GM21576 (cell line): ENCODE results near the gene SLAIN1.

Experiments used
- ATAC-seq: cut with Tn5 transposase; IDR thresholded peaks from one replicate; pipeline ENCODE4 v1.9.1; 2021; ENCODE audit warnings: mild to moderate bottlenecking, moderate library complexity; ENCODE audit not compliant: unreplicated experiment

SLAIN1 gene

GRCh38 chr13:77703408-77703807 lies 5.9 kb downstream of the SLAIN1 start:
- no peak for ATAC-seq

GRCh38 chr13:77714119-77714755 lies 16.8 kb downstream of the SLAIN1 start:
- no peak for ATAC-seq

GRCh38 chr13:77715233-77715891 lies 17.9 kb downstream of the SLAIN1 start:
- ATAC-seq, result peak; percentile 42

GRCh38 chr13:77716692-77717091 lies 19.2 kb downstream of the SLAIN1 start:
- ATAC-seq, result no peak

DNA sequence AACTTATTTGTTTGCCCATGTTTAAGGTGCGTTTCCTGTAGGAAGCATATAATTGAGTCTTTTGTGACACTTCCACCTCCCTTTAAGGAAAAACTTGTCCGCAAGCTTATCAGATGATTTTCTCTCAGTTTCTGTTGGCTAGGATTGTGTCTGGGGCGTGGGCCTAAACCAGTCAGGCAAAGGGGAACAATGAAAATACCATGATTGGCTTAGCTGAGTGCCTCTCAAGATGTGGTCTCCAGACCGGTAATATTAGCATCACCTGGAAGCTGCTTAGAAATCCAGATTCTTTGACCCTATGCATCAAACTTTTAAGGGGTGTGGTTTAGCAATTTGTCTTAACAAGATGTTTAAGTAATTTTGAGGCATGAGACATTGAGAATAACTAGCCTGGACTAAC lies 20.0 kb downstream of the SLAIN1 start:
- no peak for ATAC-seq

DNA sequence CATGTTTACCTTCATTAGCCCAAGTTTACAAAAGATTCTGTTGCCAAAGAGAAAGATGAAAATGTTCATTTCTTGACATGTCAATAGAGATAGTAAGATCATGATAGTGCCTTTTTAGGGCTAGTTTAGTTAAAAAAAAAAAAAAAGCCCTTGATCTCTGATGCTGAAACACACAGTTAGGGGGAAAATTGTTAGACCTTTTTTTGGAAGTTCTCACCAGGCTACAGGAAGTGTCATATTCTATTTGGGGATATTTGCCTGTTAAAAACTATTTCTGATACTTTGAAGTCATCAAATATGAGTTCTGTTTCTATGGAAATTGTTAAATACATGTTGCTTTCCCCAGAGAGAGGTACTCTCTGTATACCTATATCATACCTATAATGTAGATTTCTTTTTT lies 21.6 kb downstream of the SLAIN1 start:
- ATAC-seq, result peak; percentile 34

- ATAC-seq, result no peak
Measured at GRCh38 chr13:77720988-77721387, 23.5 kb downstream of the SLAIN1 start.

GRCh38 chr13:77724092-77724491 lies 26.6 kb downstream of the SLAIN1 start:
- no peak for ATAC-seq

DNA sequence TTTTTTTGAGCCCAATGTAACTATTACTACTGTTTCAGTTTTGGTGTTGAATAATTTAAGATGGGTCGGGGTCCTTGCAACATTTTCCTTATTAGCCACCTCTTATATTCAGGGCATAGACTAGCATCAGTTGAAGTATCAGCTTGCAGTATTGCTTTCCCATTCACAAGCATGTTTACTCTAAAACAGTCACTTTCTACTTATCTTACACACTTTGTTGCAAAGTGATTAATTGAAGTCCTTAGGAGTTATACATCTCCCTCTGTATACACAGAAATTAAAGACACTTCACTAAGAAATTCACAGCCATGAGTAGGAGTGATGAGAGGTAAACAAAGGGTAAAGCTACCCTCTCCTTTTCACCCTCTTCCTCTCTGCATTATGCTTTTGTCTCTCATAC lies 27.6 kb downstream of the SLAIN1 start:
- ATAC-seq, result no peak

GRCh38 chr13:77728265-77729125 lies 31.0 kb downstream of the SLAIN1 start:
- no peak for ATAC-seq

GRCh38 chr13:77729502-77730221 lies 32.2 kb downstream of the SLAIN1 start:
- ATAC-seq, result peak; percentile 97

- ATAC-seq, result no peak
Measured at GRCh38 chr13:77730572-77730971, 33.1 kb downstream of the SLAIN1 start.

DNA sequence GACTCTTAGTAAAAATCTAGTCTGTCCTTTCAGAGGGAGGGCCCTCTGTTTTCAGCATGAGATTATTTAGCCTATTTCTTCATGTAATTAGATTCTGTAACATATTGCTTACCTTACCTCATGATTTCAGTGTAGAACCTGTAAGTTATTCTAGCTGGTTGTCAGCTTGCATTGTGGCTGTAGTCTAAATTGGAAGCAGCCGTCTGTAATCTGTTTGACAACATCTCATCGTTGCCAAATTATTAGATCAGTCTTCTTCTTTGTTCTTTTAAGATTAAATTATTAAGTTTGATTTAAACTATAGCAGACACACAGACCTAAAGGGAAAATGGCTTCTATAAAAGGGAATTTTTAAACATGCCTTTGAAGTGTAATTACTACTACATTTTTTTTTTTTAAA lies 34.8 kb downstream of the SLAIN1 start:
- no peak for ATAC-seq

- ATAC-seq, result no peak
Measured at GRCh38 chr13:77733674-77734073, 36.2 kb downstream of the SLAIN1 start.

- peak; percentile 52 for ATAC-seq
Measured at GRCh38 chr13:77737583-77738200, 40.2 kb downstream of the SLAIN1 start.

- no peak for ATAC-seq
Measured at GRCh38 chr13:77740097-77740735, 42.7 kb downstream of the SLAIN1 start.

- ATAC-seq, result no peak
Measured at GRCh38 chr13:77740931-77741596, 43.6 kb downstream of the SLAIN1 start.

GRCh38 chr13:77741597-77741972 lies 44.1 kb downstream of the SLAIN1 start:
- ATAC-seq, result no peak

- no peak for ATAC-seq
Measured at GRCh38 chr13:77742801-77743200, 45.3 kb downstream of the SLAIN1 start.

DNA sequence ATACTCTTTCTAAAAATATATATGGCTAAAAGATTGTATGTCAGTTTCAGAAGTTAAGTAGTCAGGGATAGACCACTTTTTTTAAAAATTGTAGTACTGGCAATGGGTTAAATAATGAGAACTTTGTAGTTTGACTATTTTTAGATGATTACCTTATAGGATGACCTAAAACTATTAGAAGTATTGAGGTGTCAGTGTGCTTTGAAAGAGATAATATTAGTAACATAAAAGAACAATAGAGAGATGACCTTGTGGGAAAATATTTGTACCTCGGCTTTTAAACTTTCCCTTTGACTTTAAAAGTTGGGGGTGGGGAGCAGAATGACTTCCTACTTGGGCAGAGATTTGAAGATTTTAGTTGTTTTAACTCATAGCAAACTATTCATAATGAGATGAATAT lies 48.3 kb downstream of the SLAIN1 start:
- ATAC-seq, result no peak
